Stimulated activated CD8-positive, alpha-beta memory T cell treated with anti-CD3 and anti-CD28 coated beads, Interleukin-12 subunit alpha, Interleukin-12 subunit beta, amount 100 ng/mL, for 1 hour (primary cell): ENCODE data around the gene CCDC91.

Experiments
- DNase-seq: peaks from one replicate; pipeline ENCODE4 v3.0.0-alpha.2; 2020; ENCODE audit warnings: low read depth

The CCDC91 gene

DNA sequence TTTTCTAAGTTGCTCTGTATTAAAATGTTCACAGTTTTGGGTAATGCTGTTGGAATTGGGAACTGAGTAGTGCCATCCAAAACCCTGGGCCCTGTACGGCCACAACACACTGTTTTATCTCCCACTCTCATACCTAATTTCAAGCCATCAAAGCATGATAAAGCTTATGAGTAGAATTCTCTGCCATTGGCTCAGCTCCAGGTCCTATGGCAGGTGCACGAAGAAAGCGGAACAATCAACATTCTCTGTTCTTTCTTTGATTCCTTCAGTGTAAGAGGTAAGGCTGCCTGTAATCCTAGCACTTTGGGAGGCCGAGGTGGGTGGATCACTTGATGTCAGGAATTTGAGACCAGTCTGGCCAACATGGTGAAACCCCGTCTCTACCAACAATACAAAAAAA lies 394.9 kb downstream of the CCDC91 start:
- no peak for DNase-seq

DNA sequence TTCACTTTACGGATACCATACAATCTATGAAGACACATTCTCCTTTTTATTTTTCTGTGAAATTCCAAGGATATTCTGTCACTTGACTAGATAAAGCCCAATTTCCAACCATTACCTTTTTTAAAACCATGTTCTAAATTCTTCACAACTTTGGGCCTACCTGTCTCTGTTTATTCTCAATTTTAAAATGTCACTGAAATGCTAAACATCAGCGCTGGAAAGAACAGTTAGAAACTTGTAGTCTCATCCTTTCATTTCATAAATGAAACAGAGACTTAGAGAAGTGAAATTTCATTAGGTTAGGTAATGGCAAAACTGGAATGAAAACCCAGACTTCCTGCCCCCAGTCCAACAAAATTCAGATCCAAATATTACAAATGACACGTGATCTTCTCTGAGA lies 396.2 kb downstream of the CCDC91 start:
- no peak for DNase-seq

DNA sequence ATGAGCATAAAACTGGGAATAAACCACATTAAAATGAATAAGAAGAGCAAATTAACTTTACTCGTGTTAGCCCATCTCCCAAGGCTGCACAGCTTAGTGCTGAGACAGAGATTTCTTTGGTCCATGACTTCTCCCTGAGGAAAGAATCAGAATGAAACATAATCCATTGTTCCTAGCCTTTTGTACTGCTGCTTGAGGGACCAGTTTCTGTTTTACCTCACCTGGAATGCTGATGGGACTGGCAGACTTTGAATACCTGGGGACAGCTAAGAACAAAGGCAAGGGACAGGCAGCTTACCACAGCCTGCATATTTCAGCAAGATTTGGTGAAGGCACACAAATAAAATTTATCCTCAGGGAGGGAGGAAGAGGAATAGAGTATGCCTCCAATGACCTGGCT lies 401.6 kb downstream of the CCDC91 start:
- no peak for DNase-seq
